ENCODE data around the gene AGER. TPM values are rescaled to one million over a fixed set of nuclear protein-coding genes. Genes with fewer than 3 reads are reported as not detected.
A peak's percentile ranks its signal among the peaks of the same experiment; 100 is the strongest.

AGER gene
- total and polyA plus RNA-seq, 2 donors (not counting 1 experiment from before 2014, with no cell fraction given) = 29.9 to 38.8 TPM

GRCh38 chr6:32175711-32176475, 8.2 kb downstream of the AGER start, which contains the start of gene AGPAT1:
Gene AGPAT1, minus strand, starts transcription at chr6:32176084. Its CDS starts 4,588 bp downstream, at chr6:32171496.
- H4K20me1 ChIP-seq (ENCODE audit: control insufficient read depth, insufficient read depth, low read length, poor library complexity, severe bottlenecking) = no peaks in the 10 kb centered on the region
- H3K9me3 ChIP-seq (ENCODE audit: control extremely low read depth in 1 of 3, control insufficient read depth in 2 of 3, insufficient read depth in 1 of 3, low read length in 2 of 3) = no peaks in the 10 kb centered on the region
- Mint-ChIP-seq H3K27me3 (no peaks in the 10 kb centered on the region), H3K27ac (peak within 1 kb of the TSS; percentile 99), H3K4me1 (peaks cover 68% of the 10 kb centered on the region), H3K4me3 (peak within 1 kb of the TSS; percentile 97), H3K9me3 (ENCODE audit: insufficient read depth) (no peaks in the 10 kb centered on the region)
- H3K9ac ChIP-seq (ENCODE audit: low read length) = peak within 1 kb of the TSS; percentile 81
- 2% methylated on average over 8 of the region's 27 CpGs for WGBS (ENCODE audit: insufficient coverage)
- ChIA-PET CTCF (interaction anchor here (1.0 to 1.4 kb wide), 4 partner anchors 20 to 57 kb away, joined by 3 to 6 read pairs (median 4); no protein-coding TSS in a partner anchor), POLR2A (interaction anchor here (1.0 to 3.0 kb wide), 4 partner anchors 15 to 46 kb away, joined by 3 to 25 read pairs (median 10); partner anchors contain the start of genes FKBPL and PBX2)
- H3K4me1 ChIP-seq (ENCODE audit: control insufficient read depth in 2 of 2, insufficient read depth in 2 of 2, low read length in 2 of 2) = peaks cover 34 to 50% of the 10 kb centered on the region in 2 donors
- H2AFZ ChIP-seq (ENCODE audit: insufficient read depth, low read depth, low read length, poor library complexity, severe bottlenecking) = peak within 1 kb of the TSS; percentile 86
- TF ChIP-seq CTCF (IDR thresholded peaks at IDR 0.05) (no peak), EZH2 (IDR thresholded peaks at IDR 0.05; ENCODE audit: borderline replicate concordance, insufficient read depth, low read depth, low read length, poor library complexity, severe bottlenecking) (no peak)
- no peaks in the 10 kb centered on the region for H3K27me3 ChIP-seq (replicated peaks in 1 of 4; ENCODE audit: control extremely low read depth in 1 of 4, control insufficient read depth in 3 of 4, insufficient read depth in 4 of 4, low read length in 3 of 4)
- ATAC-seq (ENCODE audit: low read depth) (peak; percentile 46), DNase-seq (peak; percentile 96)
- intact Hi-C loops (cut with micrococcal nuclease) = loop anchor here (1.0 to 5.0 kb wide), 7 partner anchors 14 to 1396 kb away; partner anchors contain the start of genes CSNK2B, HSD17B8, LY6G5B and NELFE
- peak within 1 kb of the TSS; percentile 93 for H3K4me2 ChIP-seq (replicated peaks; ENCODE audit: low read depth, low read length, poor library complexity, severe bottlenecking)
- peak within 1 kb of the TSS; percentile 75 to 87 (median 82) for H3K4me3 ChIP-seq (ENCODE audit: control extremely low read depth in 1 of 5, extremely low read depth in 1 of 5, insufficient read depth in 1 of 5, low read depth in 2 of 5, low read length in 4 of 5)
- peaks cover 3 to 12% of the 10 kb centered on the region in 2 experiments for H3K36me3 ChIP-seq (replicated peaks in 1 of 2; ENCODE audit: control extremely low read depth in 1 of 2, control insufficient read depth in 1 of 2, extremely low read depth in 1 of 2, insufficient read depth in 2 of 2, low read length in 1 of 2)
- peaks cover 25% of the 10 kb centered on the region for H3K79me2 ChIP-seq (ENCODE audit: control insufficient read depth, insufficient read depth, low read length)
- peak within 1 kb of the TSS; percentile 97 to 98 for H3K27ac ChIP-seq (ENCODE audit: low read length in 2 of 2)

GRCh38 chr6:32175322-32175710, 8.7 kb downstream of the AGER start:
- TF ChIP-seq CTCF (IDR thresholded peaks at IDR 0.05) (no peak), EZH2 (IDR thresholded peaks at IDR 0.05; ENCODE audit: borderline replicate concordance, insufficient read depth, low read depth, low read length, poor library complexity, severe bottlenecking) (no peak)
- no peaks in the 10 kb centered on the region for H3K9me3 ChIP-seq (ENCODE audit: control extremely low read depth in 1 of 3, control insufficient read depth in 2 of 3, insufficient read depth in 1 of 3, low read length in 2 of 3)
- H3K9ac ChIP-seq (ENCODE audit: low read length) = peak overlapping the region; percentile 81
- intact Hi-C loops (cut with micrococcal nuclease) = loop anchor here (5.0 kb wide), 6 partner anchors 218 to 1397 kb away; partner anchors contain the start of genes CSNK2B, HSD17B8, LY6G5B and NELFE
- peaks cover 34 to 50% of the 10 kb centered on the region in 2 donors for H3K4me1 ChIP-seq (ENCODE audit: control insufficient read depth in 2 of 2, insufficient read depth in 2 of 2, low read length in 2 of 2)
- ChIA-PET POLR2A (no interaction called here), CTCF (no interaction called here)
- 42% methylated on average over 2 of the region's 2 CpGs for WGBS (ENCODE audit: insufficient coverage)
- Mint-ChIP-seq H3K27me3 (no peaks in the 10 kb centered on the region), H3K4me1 (peaks cover 63% of the 10 kb centered on the region), H3K9me3 (ENCODE audit: insufficient read depth) (no peaks in the 10 kb centered on the region), H3K4me3 (peak overlapping the region; percentile 97), H3K27ac (peak overlapping the region; percentile 54)
- ATAC-seq (ENCODE audit: low read depth) (no peak), DNase-seq (no peak)
- peak overlapping the region; percentile 86 for H2AFZ ChIP-seq (ENCODE audit: insufficient read depth, low read depth, low read length, poor library complexity, severe bottlenecking)
- H3K4me2 ChIP-seq (replicated peaks; ENCODE audit: low read depth, low read length, poor library complexity, severe bottlenecking) = peak overlapping the region; percentile 93
- peak overlapping the region; percentile 34 to 87 (median 82) for H3K4me3 ChIP-seq (ENCODE audit: control extremely low read depth in 1 of 5, extremely low read depth in 1 of 5, insufficient read depth in 1 of 5, low read depth in 2 of 5, low read length in 4 of 5)
- H3K27me3 ChIP-seq (replicated peaks in 1 of 4; ENCODE audit: control extremely low read depth in 1 of 4, control insufficient read depth in 3 of 4, insufficient read depth in 4 of 4, low read length in 3 of 4) = no peaks in the 10 kb centered on the region
- H4K20me1 ChIP-seq (ENCODE audit: control insufficient read depth, insufficient read depth, low read length, poor library complexity, severe bottlenecking) = no peaks in the 10 kb centered on the region
- H3K79me2 ChIP-seq (ENCODE audit: control insufficient read depth, insufficient read depth, low read length) = peaks cover 25% of the 10 kb centered on the region
- H3K27ac ChIP-seq (ENCODE audit: low read length in 2 of 2) = peak overlapping the region; percentile 97 to 98
- H3K36me3 ChIP-seq (replicated peaks in 1 of 2; ENCODE audit: control extremely low read depth in 1 of 2, control insufficient read depth in 1 of 2, extremely low read depth in 1 of 2, insufficient read depth in 2 of 2, low read length in 1 of 2) = peaks cover 5 to 13% of the 10 kb centered on the region in 2 experiments
